B cell (primary cell): ENCODE data around the gene RDH5. TPM values are rescaled to one million over a fixed set of nuclear protein-coding genes. Genes with fewer than 3 reads are reported as not detected.

Experiments used
- ATAC-seq: fragments of 200-7000 bp; cut with Tn5 transposase; one replicate; pipeline ENCODE4 v1.10.0; 2021; ENCODE audit warnings: low read depth, mild to moderate bottlenecking, moderate number of reproducible peaks, moderate library complexity
- CTCF ChIA-PET: fragments of 350-600 bp; sonication (Branson Sonifier 250); formaldehyde crosslinking; loops from one replicate; lab custom pipeline; 2021; ENCODE audit warnings: antibody characterized with exemption, inconsistent platforms; lab: Charles Lee
- POLR2A ChIA-PET: fragments of 350-600 bp; sonication (Branson Sonifier 250); formaldehyde crosslinking; loops from one replicate; lab custom pipeline; 2021; ENCODE audit warnings: antibody characterized with exemption; lab: Charles Lee
- DNase-seq: peaks from one replicate; pipeline ENCODE4 v3.0.0; 2013
- H2AFZ ChIP-seq: 2 replicates; pipeline ENCODE4 v1.6.1; 2012; ENCODE audit warnings: mild to moderate bottlenecking, low read depth, low read length; ENCODE audit not compliant: insufficient read depth, poor library complexity, severe bottlenecking
- H3K27ac ChIP-seq, 2 donors: 1 replicate in 1 of 2; 2 replicates in 1 of 2; pipeline ENCODE4 v1.5.1; 2012 to 2013; ENCODE audit warnings: low read length in 2 of 2, mild to moderate bottlenecking in 2 of 2, moderate library complexity in 1 of 2
- H3K27me3 ChIP-seq, 4 experiments: fragments of 200-600 bp in 1 of 4; sonication (generic) in 1 of 4; replicated peaks in 1 of 4; 1 replicate in 2 of 4; 2 replicates in 2 of 4; pipeline versions ENCODE4 v1.6.1 to v1.7.0; 2013 to 2016; ENCODE audit warnings: low read length in 3 of 4, mild to moderate bottlenecking in 2 of 4, mixed read lengths in 1 of 4, moderate library complexity in 1 of 4; ENCODE audit not compliant: insufficient read depth in 4 of 4, control insufficient read depth in 3 of 4; ENCODE audit errors: control extremely low read depth in 1 of 4
- H3K36me3 ChIP-seq, 2 experiments: replicated peaks in 1 of 2; 1 replicate in 1 of 2; 2 replicates in 1 of 2; pipeline versions ENCODE4 v1.6.1 to v1.7.1; 2013; ENCODE audit warnings: low read length in 1 of 2; ENCODE audit not compliant: insufficient read depth in 2 of 2, control insufficient read depth in 1 of 2; ENCODE audit errors: control extremely low read depth in 1 of 2, extremely low read depth in 1 of 2
- H3K4me1 ChIP-seq, 2 donors: fragments of 200-600 bp in 1 of 2; sonication (generic) in 1 of 2; 1 replicate in 1 of 2; 2 replicates in 1 of 2; pipeline versions ENCODE4 v1.5.1 to v1.6.1; 2013 to 2017; ENCODE audit warnings: low read length in 2 of 2; ENCODE audit not compliant: control insufficient read depth in 2 of 2, insufficient read depth in 2 of 2
- H3K4me2 ChIP-seq: replicated peaks from 2 replicates; pipeline ENCODE3; 2012; ENCODE audit warnings: mild to moderate bottlenecking, low read depth, low read length; ENCODE audit not compliant: poor library complexity, severe bottlenecking
- H3K4me3 ChIP-seq, 5 experiments: fragments of 200-600 bp in 1 of 5; sonication (generic) in 1 of 5; 1 replicate in 3 of 5; 2 replicates in 2 of 5; pipeline versions ENCODE4 v1.5.1 to v1.7.0; 2011 to 2016; ENCODE audit warnings: low read length in 4 of 5, mild to moderate bottlenecking in 4 of 5, low read depth in 2 of 5, control low read depth in 1 of 5, moderate library complexity in 1 of 5; ENCODE audit not compliant: insufficient read depth in 1 of 5; ENCODE audit errors: control extremely low read depth in 1 of 5, extremely low read depth in 1 of 5
- H3K79me2 ChIP-seq: fragments of 200-600 bp; sonication (generic); one replicate; pipeline ENCODE4 v1.6.0; 2016; ENCODE audit warnings: low read length; ENCODE audit not compliant: control insufficient read depth, insufficient read depth
- H3K9ac ChIP-seq: fragments of 200-600 bp; sonication (generic); 2 replicates; pipeline ENCODE4 v1.6.1; 2017; ENCODE audit warnings: mild to moderate bottlenecking, low read length, moderate library complexity
- H3K9me3 ChIP-seq, 3 donors: one replicate each; pipeline versions ENCODE4 v1.6.1 to v1.7.1; 2013; ENCODE audit warnings: low read length in 2 of 3; ENCODE audit not compliant: control insufficient read depth in 2 of 3, insufficient read depth in 1 of 3; ENCODE audit errors: control extremely low read depth in 1 of 3
- H4K20me1 ChIP-seq: 2 replicates; pipeline ENCODE4 v1.6.0; 2012; ENCODE audit warnings: mild to moderate bottlenecking, low read length; ENCODE audit not compliant: insufficient read depth, control insufficient read depth, poor library complexity, severe bottlenecking
- H3K27ac Mint-ChIP-seq: one replicate; pipeline ENCODE4 v1.8.0; 2021; ENCODE audit warnings: mixed read lengths
- H3K27me3 Mint-ChIP-seq: one replicate; pipeline ENCODE4 v1.8.0; 2021; ENCODE audit warnings: mixed read lengths
- H3K4me1 Mint-ChIP-seq: one replicate; pipeline ENCODE4 v1.8.0; 2021; ENCODE audit warnings: mixed read lengths
- H3K4me3 Mint-ChIP-seq: one replicate; pipeline ENCODE4 v1.8.0; 2021; ENCODE audit warnings: mixed read lengths
- H3K9me3 Mint-ChIP-seq: one replicate; pipeline ENCODE4 v1.8.0; 2022; ENCODE audit warnings: mixed read lengths; ENCODE audit not compliant: insufficient read depth
- EZH2 ChIP-seq: IDR thresholded peaks from 2 replicates; pipeline ENCODE4 v1.6.1; 2012; ENCODE audit warnings: borderline replicate concordance, low read depth, mild to moderate bottlenecking, moderate library complexity, low read length; ENCODE audit not compliant: insufficient read depth, poor library complexity, severe bottlenecking
- WGBS: methylation state at CpG from one replicate; pipeline ENCODE4 v1.1.5; 2013; ENCODE audit warnings: missing lambda C conversion rate; ENCODE audit not compliant: insufficient coverage; 5-methylcytosine and 5-hydroxymethylcytosine counted together
- intact Hi-C: fragments of 100-400 bp; cut with micrococcal nuclease; formaldehyde crosslinking; loops from one replicate; pipeline ENCODE4 v1.10.0; 2022
- polyA plus RNA-seq: library from polyadenylated mRNA; depleted of rRNA; stranded (reverse); fragments of >200 nt; gene quantifications from 2 replicates; pipeline ENCODE4 v1.2.3, GENCODE V29; 2012
- total RNA-seq, 2 donors: library from RNA; stranded (reverse); fragments of 120-200 nt in 1 of 2; gene quantifications; 1 replicate in 1 of 2; 2 replicates in 1 of 2; pipeline versions ENCODE4 v1.2.3 to v1.2.4, GENCODE V29; 2013 to 2022
- TF ChIP-seq, protein P1 (sequence below): fragments of 200-600 bp; IDR thresholded peaks from one replicate; pipeline ENCODE4 v1.8.0; 2022; ENCODE audit warnings: antibody characterized with exemption, mild to moderate bottlenecking

The RDH5 gene
- total and polyA plus RNA-seq, 2 donors (not counting 1 experiment from before 2014, with no cell fraction given), result 32.6 to 37.8 TPM

DNA sequence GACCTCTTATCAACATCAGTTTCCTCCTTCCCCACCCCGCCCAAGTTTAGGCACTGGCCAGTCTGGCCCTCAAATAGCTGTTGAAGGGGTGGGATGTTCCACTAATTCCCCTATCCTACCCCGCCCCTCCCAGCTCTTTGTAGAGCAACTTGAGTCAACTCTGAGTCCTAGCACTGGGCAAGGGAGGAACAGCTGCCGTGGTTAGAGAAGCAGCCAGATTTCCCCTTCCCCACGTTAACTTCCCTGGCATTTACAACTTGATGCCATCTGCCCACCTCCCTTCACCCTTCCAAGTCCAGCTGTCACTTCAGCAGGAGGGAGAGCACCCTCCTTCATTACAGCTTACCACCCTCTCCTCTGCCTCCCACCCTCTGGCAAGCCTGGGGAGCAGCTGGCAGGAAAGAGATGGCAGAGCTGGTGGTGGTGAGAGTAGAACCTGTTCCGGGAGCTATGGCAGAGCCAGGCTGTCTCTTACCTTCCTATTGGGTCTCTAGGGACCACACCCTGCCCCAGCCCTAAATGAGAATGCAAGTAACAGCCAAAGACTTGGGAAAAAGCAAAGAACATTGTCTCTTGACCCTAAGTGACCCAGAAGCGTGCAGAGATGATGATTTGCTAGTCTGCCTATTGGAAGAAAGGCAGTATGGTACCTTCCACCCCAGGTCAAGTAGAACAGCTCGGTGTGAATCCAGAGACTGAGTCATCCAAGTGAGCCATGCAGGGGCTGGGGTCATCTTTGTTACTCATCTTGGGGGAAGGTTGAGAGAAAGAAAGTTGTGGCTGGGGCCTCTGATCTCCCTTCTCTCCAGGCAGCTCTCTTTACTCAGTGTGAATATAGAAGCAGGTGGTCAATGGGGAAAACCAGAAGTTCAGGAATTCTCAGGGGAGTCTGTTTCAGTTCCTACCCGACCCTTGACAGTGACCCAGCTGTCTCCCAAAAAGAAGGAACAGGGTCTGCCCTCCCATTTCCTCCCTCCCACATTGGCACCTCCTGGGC is 2.9 kb upstream of the RDH5 start:
- Mint-ChIP-seq H3K4me1 (peaks cover 38% of the 10 kb centered on the region), H3K27ac (peak overlapping the region; percentile 99), H3K9me3 (no peaks in the 10 kb centered on the region), H3K27me3 (no peaks in the 10 kb centered on the region), H3K4me3 (peak overlapping the region; percentile 98)
- Histone ChIP-seq H3K4me2 (peak overlapping the region; percentile 80), H3K9ac (peak overlapping the region; percentile 73), H3K79me2 (peaks cover 25% of the 10 kb centered on the region), H3K9me3 (no peaks in the 10 kb centered on the region), H3K4me3 (peak overlapping the region; percentile 86 to 98 (median 97)), H3K27ac (peak overlapping the region in 1 of 2 donors; percentile 84), H3K36me3 (peaks cover 0 to 18% of the 10 kb centered on the region in 2 experiments), H3K4me1 (peaks cover 16 to 30% of the 10 kb centered on the region in 2 donors), H3K27me3 (no peaks in the 10 kb centered on the region), H2AFZ (peak overlapping the region; percentile 90), H4K20me1 (peaks cover 23% of the 10 kb centered on the region)
- ChIA-PET POLR2A (interaction anchor here (1.1 to 2.0 kb wide), 3 partner anchors 11 to 209 kb away, joined by 3 to 6 read pairs (median 3); partner anchors contain the start of gene CD63), CTCF (interaction anchor here (0.6 to 11.0 kb wide), 10 partner anchors 11 to 1215 kb away, joined by 3 to 147 read pairs (median 6); partner anchors contain the start of gene CD63)
- intact Hi-C loops, result loop anchor here (2.0 kb wide), 2 partner anchors 45 to 209 kb away; partner anchors contain the start of gene PYM1
- 66% methylated on average over 5 of the region's 8 CpGs for WGBS
- no peak for TF ChIP-seq EZH2
- TF ChIP-seq, protein P1, sequence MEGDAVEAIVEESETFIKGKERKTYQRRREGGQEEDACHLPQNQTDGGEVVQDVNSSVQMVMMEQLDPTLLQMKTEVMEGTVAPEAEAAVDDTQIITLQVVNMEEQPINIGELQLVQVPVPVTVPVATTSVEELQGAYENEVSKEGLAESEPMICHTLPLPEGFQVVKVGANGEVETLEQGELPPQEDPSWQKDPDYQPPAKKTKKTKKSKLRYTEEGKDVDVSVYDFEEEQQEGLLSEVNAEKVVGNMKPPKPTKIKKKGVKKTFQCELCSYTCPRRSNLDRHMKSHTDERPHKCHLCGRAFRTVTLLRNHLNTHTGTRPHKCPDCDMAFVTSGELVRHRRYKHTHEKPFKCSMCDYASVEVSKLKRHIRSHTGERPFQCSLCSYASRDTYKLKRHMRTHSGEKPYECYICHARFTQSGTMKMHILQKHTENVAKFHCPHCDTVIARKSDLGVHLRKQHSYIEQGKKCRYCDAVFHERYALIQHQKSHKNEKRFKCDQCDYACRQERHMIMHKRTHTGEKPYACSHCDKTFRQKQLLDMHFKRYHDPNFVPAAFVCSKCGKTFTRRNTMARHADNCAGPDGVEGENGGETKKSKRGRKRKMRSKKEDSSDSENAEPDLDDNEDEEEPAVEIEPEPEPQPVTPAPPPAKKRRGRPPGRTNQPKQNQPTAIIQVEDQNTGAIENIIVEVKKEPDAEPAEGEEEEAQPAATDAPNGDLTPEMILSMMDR, result no peak
- no peak for ATAC-seq
- no peak for DNase-seq
